ENCODE data around the gene CAMKK2.

DNA sequence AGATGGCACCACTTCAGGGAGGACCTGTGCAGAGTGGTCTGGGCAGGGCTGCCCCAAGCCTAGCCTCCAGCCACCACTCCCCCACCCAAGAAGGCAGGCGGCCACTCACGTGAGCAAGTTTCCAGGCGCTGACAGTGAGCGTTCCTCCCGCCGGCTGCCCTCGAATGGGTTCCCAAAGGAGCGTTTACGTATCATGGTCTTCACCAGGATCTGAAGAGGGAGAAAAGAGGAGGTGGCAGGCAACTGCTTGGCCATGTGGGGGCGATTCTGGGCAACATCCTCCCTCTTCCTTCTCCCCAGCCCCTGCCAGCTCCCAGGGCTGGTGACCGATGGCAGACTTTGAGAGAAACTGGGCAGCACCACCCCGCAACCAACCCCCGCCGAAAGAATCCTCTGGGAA, 51.5 kb downstream of the CAMKK2 start:
- TF ChIP-seq, protein P1, sequence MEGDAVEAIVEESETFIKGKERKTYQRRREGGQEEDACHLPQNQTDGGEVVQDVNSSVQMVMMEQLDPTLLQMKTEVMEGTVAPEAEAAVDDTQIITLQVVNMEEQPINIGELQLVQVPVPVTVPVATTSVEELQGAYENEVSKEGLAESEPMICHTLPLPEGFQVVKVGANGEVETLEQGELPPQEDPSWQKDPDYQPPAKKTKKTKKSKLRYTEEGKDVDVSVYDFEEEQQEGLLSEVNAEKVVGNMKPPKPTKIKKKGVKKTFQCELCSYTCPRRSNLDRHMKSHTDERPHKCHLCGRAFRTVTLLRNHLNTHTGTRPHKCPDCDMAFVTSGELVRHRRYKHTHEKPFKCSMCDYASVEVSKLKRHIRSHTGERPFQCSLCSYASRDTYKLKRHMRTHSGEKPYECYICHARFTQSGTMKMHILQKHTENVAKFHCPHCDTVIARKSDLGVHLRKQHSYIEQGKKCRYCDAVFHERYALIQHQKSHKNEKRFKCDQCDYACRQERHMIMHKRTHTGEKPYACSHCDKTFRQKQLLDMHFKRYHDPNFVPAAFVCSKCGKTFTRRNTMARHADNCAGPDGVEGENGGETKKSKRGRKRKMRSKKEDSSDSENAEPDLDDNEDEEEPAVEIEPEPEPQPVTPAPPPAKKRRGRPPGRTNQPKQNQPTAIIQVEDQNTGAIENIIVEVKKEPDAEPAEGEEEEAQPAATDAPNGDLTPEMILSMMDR (IDR thresholded peaks at IDR 0.05; ENCODE audit: low read depth, low read length, missing input control) = no peak
- TF ChIP-seq, protein P2, sequence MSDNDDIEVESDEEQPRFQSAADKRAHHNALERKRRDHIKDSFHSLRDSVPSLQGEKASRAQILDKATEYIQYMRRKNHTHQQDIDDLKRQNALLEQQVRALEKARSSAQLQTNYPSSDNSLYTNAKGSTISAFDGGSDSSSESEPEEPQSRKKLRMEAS (IDR thresholded peaks at IDR 0.05) = no peak
- TF ChIP-seq YY1 (IDR thresholded peaks at IDR 0.05) (no peak), TAF1 (conservative IDR thresholded peaks at IDR 0.05) (no peak), EGR1 (IDR thresholded peaks at IDR 0.05; ENCODE audit: low read depth in 2 of 2) (no peak)
- TF ChIP-seq, protein P3, sequence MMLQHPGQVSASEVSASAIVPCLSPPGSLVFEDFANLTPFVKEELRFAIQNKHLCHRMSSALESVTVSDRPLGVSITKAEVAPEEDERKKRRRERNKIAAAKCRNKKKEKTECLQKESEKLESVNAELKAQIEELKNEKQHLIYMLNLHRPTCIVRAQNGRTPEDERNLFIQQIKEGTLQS (IDR thresholded peaks at IDR 0.05) = no peak
- TF ChIP-seq, protein P4, sequence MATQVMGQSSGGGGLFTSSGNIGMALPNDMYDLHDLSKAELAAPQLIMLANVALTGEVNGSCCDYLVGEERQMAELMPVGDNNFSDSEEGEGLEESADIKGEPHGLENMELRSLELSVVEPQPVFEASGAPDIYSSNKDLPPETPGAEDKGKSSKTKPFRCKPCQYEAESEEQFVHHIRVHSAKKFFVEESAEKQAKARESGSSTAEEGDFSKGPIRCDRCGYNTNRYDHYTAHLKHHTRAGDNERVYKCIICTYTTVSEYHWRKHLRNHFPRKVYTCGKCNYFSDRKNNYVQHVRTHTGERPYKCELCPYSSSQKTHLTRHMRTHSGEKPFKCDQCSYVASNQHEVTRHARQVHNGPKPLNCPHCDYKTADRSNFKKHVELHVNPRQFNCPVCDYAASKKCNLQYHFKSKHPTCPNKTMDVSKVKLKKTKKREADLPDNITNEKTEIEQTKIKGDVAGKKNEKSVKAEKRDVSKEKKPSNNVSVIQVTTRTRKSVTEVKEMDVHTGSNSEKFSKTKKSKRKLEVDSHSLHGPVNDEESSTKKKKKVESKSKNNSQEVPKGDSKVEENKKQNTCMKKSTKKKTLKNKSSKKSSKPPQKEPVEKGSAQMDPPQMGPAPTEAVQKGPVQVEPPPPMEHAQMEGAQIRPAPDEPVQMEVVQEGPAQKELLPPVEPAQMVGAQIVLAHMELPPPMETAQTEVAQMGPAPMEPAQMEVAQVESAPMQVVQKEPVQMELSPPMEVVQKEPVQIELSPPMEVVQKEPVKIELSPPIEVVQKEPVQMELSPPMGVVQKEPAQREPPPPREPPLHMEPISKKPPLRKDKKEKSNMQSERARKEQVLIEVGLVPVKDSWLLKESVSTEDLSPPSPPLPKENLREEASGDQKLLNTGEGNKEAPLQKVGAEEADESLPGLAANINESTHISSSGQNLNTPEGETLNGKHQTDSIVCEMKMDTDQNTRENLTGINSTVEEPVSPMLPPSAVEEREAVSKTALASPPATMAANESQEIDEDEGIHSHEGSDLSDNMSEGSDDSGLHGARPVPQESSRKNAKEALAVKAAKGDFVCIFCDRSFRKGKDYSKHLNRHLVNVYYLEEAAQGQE (IDR thresholded peaks at IDR 0.05) = no peak
- TF ChIP-seq, protein P5, sequence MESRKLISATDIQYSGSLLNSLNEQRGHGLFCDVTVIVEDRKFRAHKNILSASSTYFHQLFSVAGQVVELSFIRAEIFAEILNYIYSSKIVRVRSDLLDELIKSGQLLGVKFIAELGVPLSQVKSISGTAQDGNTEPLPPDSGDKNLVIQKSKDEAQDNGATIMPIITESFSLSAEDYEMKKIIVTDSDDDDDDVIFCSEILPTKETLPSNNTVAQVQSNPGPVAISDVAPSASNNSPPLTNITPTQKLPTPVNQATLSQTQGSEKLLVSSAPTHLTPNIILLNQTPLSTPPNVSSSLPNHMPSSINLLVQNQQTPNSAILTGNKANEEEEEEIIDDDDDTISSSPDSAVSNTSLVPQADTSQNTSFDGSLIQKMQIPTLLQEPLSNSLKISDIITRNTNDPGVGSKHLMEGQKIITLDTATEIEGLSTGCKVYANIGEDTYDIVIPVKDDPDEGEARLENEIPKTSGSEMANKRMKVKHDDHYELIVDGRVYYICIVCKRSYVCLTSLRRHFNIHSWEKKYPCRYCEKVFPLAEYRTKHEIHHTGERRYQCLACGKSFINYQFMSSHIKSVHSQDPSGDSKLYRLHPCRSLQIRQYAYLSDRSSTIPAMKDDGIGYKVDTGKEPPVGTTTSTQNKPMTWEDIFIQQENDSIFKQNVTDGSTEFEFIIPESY (IDR thresholded peaks at IDR 0.05) = no peak

All from liver (tissue), 3 donors.